HG02623 (cell line): ENCODE measurements around the gene APOBEC3A.
"Not testable (repeated sequence)": the region's sequence is repeated elsewhere in the genome, so short reads cannot be mapped to it uniquely, and the experiment has no call there.

ENCODE experiments used
- ATAC-seq: cut with Tn5 transposase; IDR thresholded peaks from one replicate; pipeline ENCODE4 v1.9.1; 2021; ENCODE audit warnings: moderate library complexity; ENCODE audit not compliant: unreplicated experiment

Gene APOBEC3A

DNA sequence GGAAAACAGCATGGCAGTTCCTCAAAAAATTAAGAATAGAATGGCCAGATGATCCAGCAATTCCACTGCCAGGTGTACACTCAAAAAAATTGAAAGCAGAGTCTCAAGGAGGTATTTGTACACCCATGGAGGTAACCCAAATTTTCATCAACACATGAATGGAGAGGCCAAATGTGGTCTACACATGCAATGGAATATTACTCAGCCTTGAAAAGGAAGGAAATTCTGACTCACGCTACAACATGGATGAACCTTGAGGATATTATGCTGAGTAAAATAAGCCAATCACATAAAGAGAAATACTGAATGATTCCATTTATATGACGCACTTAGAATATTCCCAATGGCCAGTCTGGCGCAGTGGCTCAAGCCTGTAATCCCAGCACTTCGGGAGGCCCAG lies 19.9 kb downstream of the APOBEC3A start:
- ATAC-seq, result not testable (repeated sequence)

DNA sequence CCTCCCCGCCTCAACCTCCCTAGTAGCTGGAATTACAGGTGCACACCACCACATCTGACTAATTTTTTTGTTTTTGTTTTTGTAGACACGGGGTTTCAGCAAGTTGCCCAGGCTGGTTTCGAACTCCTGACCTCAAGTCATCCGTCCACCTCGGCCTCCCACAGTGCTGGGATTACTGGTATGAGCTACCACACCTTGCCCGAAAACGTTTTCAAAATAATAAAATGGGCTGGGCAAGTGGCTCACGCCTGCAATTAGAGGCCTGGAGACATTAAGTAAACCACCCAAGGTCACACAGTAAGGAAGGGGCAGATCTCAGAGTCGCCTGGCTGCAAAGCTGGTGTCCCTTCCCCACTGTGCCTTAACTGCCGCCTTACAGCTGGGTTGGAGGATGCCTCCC lies 23.2 kb downstream of the APOBEC3A start:
- not testable (repeated sequence) for ATAC-seq

DNA sequence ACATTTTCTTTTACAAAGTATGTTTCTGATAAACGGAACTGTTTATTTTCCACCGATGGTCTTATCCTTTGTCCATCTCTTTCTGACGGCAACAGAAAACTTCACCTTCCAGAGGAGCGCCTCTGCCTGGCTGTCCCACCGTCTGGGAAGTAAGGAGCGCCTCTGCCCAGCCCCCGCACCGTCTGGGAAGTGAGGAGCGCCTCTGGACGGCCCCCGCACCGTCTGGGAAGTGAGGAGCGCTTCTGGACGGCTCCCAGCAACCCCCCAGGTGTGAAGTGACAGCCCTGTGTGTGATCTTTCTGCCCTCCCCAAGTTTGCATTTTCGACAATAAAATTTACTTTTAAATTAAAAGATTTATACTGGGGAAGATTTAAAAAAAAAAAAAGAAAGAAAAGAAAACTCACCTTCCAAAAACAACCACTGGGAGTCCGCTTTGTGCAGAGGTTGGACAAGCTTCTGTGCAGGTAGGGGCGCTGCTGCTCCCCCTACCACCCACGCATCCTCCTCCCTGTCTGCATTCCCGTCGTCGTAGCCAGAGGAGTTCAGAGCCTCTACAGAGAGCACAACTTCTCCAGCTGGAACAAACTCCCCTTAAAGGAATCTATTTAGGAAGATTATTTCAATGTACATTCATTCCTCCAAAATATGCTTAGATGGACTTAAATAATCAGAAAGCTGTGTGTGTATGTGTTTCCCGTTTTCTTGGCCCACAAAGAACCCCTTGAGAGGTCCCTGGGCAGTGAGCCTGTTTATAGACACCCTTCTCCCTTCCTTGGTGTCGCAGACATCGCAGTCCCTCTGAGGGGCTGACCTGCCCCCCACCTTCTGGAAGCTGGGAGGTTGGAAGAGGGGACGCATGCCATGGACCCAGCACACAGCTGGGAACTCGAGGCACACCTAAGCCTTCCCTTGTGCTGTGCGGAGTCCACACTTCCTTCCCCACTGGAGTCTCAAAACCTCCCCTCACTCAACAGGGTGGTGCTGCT lies 23.9 kb downstream of the APOBEC3A start:
- no peak for ATAC-seq

DNA sequence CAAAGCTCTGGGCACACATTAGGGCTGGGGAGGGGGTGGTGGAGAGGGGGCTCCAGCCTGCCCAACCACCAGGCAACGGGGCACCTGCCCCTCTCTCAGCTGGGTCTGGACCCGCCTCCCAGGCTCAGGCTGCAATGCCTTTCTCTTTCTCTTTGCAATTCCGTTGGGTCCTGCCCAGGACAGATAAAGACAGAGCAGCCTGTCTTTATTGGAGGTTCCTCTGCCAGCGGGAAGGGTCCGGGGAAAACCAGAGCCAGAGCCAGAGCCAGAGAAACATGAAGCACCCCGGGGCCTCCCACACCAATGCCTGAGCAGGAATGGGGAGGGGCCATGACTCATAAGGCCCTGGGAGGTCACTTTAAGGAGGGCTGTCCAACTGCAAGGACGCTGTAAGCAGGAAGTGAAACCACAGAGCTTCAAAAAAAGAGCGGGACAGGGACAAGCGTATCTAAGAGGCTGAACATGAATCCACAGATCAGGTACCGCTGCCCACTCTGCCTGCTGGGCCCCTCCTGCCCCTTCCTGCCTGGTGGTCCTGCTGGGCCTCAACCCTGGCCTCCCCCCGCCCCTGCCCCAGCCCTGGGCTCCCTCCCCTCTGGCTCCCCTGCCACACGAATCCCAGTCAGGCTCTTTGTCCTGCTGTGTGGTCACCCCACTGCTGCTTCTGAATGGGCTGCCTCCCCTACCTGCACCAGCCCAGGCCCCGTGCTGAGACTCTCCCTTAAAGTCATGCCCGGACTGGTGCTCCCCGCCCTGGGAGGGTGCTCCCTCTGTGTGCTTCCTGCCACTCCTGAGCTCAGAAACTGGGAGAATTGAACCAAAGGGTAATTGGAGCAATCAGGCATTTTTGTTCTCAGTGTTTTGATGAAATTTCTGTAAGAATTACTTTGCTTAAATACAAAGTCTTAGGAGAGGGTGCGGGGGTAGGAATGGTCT lies 24.9 kb downstream of the APOBEC3A start, which contains the start of gene APOBEC3B:
APOBEC3B (plus strand) TSS at position 356 of the 936 bp plus-strand sequence; CDS start at position 463, 107 bp downstream.
- no peak for ATAC-seq

DNA sequence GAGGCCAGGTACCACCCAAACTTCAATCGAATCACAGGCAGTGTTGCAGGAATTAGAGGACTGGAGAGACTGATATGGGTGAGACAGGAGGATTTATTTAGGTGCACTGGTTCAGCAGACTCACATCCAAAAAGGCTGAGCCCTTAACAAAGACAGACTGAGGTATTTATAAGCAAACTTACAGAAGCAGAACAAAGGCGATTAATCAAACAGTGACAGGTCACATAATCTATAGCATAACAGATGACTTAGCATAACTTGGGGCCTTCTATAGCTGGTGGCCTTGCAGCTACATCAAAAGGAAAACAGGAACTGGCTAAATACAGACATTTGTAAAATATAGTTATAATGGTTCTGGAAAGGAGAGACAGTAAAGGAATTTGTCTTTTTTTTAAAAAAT lies 26.8 kb downstream of the APOBEC3A start:
- no peak for ATAC-seq

DNA sequence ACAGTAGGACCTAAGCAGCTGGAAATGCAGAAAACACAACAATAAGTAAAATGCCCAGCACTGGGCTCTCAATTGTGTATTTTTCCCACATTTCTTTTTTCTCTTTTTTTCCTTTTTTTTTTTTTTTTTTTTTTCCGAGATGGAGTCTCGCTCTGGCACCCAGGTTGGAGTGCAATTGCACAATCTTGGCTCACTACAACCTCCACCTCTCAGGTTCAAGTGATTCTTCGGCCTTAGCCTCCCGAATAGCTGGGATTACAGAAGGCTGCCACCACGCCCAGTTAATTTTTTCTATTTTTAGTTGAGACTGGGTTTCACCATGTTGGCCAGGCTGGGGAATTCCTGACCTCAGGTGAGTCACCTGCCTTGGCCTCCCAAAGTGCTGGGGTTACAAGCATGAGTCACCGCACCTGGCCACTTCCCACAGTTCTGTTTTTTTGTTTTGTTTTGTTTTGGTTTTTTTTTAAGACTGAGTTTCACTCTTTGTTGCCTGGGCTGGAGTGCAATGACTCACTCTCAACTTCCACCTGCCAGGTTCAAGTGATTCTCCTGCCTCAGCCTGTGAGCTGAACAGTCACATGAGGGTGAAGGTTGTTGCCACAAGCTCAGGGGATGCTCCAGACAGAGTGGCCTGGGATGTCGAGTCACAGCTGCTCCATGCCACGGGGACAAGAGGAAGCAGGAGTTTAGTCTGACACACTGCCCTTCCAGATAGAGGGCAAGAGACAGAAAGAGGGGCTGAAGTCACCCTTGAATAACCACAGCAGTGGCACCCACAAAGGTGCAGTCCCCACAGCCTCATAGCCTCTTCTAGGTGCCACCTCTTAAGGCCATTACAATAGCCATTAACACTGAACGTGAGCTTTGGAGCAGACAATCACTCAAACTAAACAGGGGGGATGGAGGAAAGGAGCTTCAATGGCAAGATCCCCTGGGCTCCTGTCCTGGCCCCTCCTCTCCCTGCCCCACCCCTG lies 27.7 kb downstream of the APOBEC3A start:
- ATAC-seq, result peak; percentile 42

DNA sequence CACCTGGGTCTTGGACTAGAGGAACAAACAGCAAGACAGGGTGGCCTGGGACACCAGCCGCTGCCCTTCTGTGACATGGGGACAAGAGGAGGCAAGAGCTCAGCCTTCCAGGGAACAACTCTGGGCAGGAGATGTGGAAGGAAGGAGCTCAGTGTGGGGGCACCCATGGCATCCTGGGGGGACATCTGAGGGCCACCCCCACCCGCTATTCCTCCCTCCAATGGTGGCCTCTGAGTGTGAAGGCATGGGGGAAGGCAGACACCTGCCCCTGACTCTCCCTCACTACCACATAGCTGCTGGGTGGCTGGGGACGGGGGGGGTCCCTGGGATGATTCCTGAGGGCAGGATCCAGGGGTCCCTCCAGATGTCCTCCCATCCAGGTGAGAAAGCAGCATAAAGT lies 29.2 kb downstream of the APOBEC3A start:
- no peak for ATAC-seq

DNA sequence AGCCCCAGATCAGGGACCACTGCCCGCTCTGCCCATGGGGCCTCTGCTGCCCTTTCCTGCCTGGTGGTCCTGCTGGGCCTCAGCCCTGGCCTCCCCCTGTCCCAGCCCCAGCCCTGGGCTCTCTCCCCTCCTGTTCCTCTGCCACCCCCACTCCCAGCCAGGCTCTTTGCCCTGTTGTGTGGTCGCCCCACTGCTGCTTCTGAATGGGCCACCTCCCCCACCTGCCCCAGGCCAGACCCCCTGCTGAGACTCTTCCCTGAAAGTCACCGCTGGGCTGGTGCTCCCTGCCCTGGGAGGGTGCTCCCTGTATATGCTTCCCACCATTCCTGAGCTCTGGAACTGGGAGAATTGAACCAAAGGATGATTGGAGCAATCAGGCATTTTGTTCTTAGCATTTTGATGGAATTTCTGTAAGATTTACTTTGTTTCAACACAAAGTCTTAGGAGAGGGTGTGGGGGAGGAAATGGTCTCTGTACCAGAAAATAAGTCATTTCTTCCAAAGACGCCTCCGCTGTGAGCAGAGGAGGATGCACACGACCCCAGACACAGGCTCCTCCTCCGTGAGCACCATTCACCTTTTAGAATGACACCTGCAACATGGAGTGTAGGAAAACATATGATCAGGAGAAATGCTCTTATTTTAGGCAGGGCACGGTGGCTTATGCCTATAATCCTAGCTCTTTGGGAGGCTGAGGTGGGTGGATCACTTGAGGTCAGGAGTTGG lies 29.9 kb downstream of the APOBEC3A start:
- ATAC-seq, result no peak

DNA sequence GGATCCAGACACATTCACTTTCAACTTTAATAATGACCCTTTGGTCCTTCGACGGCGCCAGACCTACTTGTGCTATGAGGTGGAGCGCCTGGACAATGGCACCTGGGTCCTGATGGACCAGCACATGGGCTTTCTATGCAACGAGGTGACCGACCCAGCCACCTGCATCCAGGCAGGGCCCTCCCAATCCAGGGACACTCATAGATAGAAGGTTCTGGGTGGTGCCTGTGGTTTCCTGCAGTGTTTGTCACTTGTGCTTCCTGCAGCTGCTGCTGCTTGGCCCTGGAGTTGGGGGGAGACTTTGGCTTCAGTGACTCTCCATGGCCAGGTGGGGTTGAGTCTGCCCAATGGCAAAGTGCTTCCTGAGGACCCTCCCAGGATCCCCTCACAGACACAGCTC lies 32.1 kb downstream of the APOBEC3A start:
- no peak for ATAC-seq

DNA sequence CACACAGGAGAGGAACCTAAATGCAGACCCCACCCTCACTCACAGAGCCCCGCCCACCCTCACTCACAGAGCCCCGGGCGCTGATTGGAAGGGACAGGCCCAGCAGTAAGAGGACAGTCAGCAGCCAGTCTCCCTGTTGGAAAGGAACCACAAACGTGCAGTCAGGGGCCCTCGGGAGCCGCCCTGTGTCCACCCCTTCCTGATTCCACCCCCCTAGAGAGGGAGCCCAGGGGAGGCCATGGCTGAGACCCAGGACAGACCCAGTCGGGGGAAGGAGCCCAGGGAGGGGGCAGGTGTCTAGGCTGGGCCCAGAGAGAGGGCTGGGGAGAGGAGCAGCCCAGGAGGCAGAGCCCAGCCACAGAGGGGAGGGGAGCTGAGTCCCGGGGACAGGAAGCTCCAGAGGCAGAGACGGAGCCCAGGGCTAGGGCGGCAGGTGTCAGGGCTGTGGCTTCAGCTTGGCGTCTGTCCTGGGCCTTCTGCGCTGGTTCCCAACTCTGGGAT lies 35.5 kb downstream of the APOBEC3A start:
- ATAC-seq, result not testable (repeated sequence)

DNA sequence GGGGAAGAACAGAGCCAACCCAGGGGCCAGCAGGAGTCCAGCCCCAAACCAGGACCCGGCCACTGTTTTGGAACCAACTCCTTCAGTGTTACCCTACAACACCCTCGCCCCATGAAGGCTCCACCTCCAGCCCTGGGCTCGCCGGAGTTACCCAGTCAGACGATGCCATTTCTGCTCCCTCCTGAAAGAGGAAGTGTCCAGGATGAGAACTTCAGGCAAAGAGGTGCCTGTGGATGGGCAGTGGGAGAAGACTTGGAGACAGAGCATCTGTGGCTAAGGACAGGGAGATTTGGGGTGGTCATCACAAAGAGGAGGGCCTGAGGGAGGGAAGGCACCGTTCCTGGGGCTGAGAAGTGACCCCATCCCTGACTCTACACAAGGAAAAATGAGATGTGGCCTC lies 38.7 kb downstream of the APOBEC3A start:
- no peak for ATAC-seq

DNA sequence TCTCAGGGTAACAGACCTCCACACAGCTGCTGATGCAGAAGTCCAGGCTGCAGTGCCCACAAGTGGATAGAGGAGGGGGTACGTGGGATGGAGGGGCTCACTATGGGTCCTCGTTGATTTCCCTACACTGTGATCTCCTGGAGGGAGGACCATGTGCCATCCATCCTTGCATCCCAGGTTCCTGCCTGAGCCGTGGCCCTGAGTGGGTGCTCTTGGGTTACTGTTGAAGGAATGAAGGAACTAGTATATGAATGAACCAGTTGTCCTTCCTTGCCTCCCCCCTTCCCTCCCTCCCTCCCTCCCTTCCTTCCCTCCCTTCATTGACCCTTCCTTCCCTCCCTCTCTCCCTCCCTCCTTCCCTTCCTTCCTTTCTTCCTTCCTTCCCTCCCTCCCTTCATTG lies 40.1 kb downstream of the APOBEC3A start:
- ATAC-seq, result no peak

DNA sequence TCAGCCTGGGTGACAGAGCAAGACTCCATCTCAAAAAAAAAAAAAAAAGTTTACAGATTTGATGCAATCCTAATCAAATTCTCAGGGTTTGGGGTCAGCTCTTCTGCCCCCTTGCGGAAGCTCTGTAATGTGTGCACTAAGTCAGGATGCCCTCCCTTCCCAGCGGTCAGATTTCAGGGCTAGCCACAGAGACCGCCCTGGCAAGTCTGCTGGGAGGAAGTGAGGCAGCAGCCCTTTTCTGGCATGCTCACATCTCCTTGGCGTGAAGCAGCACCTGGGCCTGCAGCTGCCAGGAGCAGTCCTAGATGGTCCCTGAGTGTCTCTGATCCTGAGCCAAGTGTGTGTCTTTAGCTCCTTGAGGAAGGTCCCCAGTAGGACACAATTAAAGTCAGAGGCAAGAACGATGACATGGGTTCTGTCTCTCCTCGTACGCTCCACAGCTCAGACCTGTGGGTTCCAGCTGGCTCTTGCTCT lies 45.8 kb downstream of the APOBEC3A start:
- no peak for ATAC-seq

DNA sequence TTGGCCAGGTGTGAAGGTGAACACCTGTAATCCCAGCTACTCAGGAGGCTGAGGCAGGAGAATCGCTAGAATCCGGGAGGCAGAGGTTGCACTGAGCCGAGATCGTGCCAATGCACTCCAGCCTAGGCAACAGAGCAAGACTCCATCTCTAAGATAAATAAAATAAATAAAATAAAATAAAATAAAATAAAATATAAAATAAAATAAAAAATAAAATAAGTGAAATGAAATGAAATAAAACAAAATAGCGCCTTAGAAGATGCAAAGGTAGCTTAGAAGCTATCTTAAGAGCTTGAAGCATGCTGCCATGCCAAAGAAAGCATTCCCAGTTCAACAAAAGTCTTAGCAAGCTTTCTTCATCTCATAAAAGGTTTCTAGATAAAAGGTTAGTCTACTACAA lies 49.8 kb downstream of the APOBEC3A start:
- ATAC-seq, result no peak

DNA sequence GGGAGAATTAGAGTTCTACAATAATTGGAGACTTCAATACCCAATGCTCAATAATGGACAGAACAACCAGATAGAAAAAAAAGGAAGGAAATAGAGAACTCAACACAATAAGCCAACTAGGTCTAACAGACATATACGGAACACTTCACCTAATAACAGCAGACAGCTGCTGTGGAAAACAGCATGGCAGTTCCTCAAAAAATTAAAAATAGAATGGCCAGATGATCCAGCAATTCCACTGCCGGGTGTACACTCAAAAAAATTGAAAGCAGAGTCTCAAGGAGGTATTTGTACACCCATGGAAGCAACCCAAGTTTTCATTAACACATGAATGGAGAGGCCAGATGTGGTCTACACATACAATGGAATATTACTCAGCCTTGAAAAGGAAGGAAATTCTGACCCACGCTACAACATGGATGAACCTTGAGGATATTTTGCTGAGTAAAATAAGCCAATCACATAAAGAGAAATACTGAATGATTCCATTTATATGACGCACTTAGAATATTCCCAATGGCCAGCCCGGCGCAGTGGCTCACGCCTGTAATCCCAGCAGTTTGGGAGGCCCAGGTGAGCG lies 51.0 kb downstream of the APOBEC3A start:
- ATAC-seq, result not testable (repeated sequence)

DNA sequence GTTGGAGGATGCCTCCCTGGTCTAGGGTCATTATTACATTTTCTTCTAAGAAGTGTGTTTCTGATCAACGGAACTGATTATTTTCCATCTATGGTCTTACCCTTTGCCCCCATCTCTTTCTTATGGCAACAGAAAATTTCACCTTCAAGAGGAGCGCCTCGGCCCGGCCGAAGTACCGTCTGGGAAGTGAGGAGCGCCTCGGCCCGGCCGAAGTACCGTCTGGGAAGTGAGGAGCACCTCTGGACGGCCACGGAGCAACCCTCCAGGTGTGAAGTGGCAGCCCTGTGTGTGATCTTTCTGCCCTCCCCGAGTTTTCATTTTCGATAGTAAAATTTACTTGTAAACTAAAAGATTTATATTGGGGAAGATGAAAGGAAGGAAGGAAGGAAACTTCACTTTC lies 53.5 kb downstream of the APOBEC3A start:
- no peak for ATAC-seq
